G401 (cell line): ENCODE results near the gene SPARC. TPM values are rescaled to one million over a fixed set of nuclear protein-coding genes. Genes with fewer than 3 reads are reported as not detected.
A peak's percentile ranks its signal among the peaks of the same experiment; 100 is the strongest.
"Not testable (repeated sequence)": the region's sequence is repeated elsewhere in the genome, so short reads cannot be mapped to it uniquely, and the experiment has no call there.

Experiments
- DNase-seq: peaks from one replicate; pipeline ENCODE4 v3.0.0-alpha.2; 2015; ENCODE audit warnings: low spot score
- in situ Hi-C: cut with HindIII; loops from 2 replicates; pipeline ENCODE4 v1.10.0; 2016; ENCODE audit warnings: low sequenced_read_pairs, mixed read lengths
- total RNA-seq: library from RNA; depleted of rRNA; stranded (reverse); fragments of >200 nt; shearing (Covaris generic); gene quantifications from 2 replicates; pipeline ENCODE4 v1.2.3, GENCODE V29; 2014

SPARC gene
- total RNA-seq, 1 experiment from 2014 or later: 247 TPM

DNA sequence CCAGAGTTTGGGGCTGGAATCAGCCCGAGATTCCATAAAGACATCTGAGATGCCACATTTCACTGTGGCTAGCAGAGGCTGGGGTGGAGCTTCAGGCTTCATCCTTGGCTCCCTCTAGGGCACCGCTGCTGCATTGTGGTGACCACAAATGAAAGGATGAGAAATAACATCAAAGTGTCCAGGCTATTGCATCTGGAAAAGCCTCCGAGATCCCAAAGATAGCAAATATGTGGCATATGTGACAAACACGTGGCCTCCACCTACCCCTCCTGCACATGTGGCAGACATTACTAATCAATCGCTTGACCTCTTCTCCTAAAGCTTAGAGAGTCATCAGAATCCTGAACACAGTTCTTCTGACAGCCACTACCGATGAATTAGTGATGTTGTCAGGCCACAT lies 4.5 kb downstream of the SPARC start:
- in situ Hi-C loops: no loop called here
- no peak for DNase-seq

DNA sequence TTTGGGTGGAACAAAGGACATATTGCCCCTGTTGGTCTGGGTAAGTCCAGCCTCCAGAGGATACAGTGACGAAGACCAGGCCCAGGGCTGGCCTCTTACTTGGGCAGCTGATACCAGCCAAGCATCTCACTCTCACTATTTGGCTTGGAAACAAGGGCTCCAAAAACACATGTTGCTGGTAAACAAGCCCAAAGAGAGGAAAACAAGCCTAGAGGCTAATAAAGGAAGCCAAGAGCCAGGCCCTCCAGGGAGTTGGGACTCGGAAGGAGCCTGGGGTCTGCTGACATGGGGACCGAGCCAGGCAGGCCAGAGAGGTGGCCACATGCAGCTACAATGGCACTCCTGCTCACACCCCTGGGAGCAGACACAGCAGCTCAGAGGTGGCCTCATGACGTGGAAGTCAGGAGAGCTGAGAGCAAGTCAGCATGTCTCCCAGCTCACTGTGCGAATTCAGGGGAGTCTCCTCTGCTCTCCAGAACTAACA lies 5.7 kb downstream of the SPARC start:
- DNase-seq: no peak
- in situ Hi-C loops: no loop called here

DNA sequence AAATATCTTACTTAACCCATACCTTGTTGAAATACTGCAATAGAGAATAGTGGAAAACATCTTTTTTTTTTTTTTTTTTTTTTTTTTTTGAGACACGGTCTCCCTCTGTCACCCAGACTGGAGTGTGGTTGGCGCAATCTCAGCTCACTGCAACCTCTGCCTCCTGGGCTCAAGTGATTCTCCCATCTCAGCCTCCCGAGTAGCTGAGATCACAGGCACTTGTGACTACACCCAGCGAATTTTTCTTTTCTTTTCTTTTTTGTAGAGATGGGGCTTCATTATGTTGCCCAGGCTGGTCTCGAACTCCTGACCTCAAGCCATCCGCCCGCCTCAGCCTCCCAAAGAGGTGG lies 6.6 kb downstream of the SPARC start:
- DNase-seq, in situ Hi-C loops: not testable (repeated sequence)

DNA sequence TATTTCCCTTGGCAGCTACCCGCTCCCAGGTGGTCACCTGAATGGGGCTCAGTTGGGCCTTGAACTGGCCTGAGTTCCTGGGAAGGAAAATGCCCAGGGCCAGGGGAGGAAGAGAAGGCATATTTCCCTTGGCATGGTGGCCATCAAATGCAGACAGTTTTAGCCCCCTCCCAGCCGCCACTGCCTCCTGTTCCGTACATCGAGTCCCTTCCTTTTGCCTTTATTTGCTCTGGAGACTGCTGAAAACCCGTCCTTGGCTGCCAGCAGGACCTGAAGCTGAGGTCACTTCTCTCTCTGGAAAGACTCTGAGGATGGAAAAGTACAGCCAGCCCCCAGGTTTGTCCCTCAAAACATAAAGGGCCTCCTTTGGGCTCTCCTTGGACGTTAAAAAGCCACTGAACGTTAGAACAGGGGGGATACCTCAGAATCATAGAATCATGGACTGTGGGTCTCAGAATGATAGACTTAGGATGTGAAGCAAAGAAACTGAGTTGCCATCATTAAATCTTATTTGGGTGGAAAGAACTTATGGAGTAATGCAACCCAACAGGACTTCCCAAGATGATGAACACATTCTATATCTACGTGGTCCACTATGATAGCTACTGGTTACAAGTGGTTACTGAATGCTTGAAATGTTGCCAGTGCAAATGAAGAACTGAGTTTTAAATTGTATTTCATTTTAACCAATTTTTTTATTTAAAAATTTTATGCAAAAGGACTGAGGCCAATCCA lies 7.1 kb downstream of the SPARC start:
- no peak for DNase-seq
- in situ Hi-C loops: no loop called here

DNA sequence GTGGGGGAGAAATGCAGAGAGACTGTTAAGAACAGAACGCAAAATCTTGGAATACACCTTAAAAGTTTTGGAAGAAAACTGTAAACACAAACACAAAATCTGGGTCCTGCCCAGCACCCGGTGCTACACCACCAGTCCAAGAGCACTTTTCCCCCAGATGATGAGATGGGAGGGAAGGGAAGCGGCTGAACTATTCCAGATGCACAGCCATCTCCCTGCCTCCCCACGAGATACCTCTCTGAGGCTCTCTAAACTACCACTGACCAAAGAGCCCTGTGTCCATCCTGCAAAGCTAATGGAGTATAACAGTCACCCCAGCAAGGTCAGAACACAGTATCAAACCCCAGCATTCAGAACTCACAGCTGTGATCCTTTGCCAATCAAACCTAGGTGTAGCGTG lies 8.0 kb downstream of the SPARC start:
- no peak for DNase-seq
- in situ Hi-C loops: no loop called here

DNA sequence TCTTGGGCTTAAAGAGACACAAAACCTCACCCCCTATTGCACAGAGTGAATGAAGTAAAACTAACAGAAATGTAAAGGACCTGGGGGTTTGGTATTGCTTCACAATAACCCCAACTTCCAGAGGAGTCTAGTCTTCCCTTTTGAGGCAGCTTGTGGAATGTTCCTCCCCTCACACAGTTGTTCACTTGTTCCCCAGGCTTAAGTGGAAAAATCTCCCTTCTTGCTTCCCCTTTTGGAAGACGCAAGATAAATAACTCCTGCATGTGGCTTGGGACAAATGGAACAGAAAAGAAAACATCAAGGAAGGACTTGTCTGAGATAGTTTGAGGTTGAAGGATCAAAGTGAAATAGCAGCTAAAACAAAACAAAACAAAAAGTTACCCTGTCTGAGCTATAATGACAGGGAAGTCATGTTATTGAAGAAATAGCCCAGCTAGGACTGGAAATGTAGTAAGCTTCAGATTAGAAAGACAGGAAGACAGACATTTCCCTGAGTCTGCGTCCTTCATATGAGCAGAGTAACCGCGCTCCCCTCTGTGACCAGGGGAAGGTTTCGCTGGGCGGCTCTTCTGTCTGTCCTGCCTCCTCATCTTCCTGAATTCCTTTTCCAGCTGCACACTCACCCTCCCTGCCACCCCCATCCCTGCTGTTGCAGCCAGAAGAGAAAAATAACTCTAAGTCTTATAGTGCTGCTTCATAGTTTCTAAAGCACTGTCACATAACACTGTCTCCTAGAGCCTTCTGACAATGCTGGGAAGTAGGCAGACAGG lies 8.8 kb downstream of the SPARC start:
- in situ Hi-C loops: no loop called here
- DNase-seq: no peak

DNA sequence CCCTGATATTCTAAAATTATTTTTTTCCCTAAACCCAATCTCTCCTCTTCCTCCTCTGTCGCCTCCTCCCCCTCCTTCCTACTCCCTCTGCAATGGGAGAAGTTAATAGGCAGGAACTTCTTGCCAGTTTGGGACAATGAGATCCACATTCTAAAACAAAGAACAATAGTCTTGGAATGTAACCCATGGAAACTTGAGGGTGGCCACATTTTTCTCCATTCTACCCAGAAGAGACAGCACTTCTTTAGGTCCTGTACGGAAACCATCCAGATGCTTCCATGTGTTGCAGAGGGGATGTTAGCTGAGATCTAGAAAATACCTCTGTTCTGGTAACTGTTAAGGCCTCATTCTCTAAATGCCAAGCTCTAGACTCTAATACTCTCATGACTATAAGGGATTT lies 10.0 kb downstream of the SPARC start:
- DNase-seq: no peak
- in situ Hi-C loops: no loop called here

DNA sequence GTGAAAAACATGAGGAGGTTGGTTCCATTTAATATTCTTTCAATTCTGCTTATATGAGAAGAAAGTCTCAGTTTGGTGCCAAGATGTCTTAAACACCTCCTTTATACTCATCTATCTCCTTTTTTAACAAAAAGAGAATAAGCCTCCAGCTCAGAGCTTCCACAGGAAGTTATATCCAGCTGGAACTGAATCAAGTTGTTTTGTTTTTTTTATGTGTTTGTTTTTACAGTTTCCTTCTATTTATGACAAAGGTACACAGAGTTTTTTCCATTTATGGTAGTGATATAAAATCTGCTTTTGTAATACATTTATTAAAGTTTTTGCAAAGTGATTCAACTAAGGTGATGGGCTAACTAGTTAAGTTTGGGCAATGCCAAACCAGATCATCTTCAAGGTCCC lies 10.4 kb downstream of the SPARC start:
- no peak for DNase-seq
- in situ Hi-C loops: no loop called here

DNA sequence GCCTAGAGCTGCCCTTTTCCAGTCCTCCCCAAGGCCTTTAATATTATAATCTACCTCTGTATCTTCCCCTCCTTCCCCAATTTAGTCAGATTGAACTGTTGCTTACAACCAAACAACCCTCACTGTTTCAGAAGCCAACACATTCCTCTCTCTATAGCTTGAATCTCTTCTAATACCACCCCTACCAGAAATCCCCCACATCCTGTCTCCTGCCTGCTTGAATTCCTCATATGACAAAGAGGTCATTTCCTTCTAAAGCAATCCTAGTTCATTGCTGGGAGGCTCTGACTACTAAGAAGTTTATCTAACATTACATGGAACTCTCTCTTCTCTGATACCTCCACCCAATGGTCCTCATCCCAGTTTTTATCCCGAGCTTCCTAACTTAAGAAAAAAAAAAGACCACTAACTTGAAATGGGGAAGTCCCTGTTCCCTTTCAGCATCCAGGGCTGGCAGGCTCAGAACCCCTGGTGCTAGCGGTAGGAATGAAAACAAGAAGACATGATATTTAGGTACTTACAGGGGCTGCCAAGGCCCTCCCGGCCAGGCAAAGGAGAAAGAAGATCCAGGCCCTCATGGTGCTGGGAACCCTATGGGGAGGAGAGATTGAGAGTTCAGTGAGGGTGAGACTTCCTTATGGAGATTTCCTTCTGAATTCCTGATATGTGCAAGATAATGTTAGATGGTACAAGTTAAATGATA lies 11.0 kb downstream of the SPARC start:
- in situ Hi-C loops: no loop called here
- no peak for DNase-seq

DNA sequence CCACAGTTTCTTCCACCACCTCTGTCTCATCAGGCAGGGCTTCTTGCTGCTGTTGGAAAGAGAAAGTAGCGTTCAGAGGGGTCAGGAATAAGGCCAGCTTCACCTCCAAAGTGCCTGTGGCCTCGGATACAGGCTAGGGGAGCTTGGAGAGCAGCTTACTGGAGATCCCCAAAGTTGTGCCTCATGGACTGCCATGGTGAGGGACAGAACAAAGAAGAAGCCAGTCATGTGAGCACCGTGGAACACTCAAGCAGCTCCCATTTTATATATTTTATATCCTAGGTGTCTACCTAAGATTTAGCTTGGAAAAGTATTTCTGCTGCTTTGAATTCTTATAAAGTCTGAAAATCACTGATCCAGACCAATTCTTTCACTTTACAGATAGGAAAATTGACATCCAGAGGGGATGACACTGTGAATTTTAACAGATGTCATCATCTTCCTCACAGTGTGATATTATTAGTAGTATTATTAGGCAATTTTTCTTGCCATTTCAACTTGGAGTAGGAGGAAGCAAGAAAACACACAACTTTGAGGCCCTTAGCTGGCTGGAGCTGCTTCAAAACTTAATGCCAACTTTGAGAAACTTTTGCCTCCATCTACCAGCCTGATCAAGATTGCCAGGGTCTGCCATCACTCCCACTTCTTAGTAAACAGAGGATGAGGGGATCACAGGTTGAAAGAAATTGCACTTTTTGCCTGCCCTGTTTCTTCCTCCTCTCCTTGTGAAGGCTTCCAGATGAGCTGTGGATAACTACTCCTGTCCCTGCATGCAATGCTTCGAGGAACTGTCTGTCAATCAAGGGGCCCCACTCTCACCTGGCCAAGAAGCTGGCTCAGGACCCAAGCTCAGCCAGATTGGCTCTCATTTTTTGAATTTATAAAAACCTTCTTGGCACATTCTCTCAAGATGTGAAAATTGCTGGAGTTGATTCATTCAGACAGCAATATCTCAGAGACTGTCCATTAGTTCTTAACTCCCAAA lies 11.8 kb downstream of the SPARC start:
- in situ Hi-C loops: no loop called here
- no peak for DNase-seq

DNA sequence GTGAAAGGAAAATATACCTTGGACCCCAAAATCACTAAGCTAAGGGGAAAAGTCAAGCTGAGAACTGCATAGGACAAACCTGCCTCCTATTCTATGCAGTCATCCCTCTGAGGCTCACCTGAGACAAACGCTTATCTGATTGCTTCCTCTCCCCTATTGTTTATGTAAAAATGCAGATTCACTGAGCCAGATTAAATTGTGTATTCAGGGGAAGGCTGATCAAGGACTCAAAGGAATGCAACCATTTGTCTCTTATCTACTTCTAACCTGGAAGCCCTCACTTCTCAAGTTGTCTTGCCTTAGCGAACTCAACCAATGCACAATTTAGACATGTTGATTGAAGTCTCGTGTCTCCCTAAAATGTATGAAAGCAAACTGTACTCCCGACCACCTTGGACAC lies 13.3 kb downstream of the SPARC start:
- in situ Hi-C loops: no loop called here
- DNase-seq: no peak

DNA sequence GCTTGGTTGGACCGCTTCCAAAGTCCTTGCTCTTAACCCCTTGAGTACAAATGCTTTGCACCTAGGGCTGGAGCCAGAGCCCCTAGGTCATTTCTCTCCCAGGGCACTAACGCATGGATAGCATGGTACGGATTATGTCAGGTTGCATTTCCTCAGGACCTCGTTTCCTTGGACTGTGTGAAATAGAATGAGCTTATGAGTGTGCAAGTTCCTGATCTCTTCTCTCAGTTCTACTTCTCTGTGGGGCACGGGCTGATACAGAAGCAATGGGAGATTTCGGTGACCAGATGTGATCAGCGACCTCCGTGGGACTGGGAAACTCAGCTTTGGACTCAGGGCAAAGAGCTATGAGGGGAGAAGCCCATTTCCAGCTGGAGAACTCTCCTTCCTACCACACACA lies 14.2 kb downstream of the SPARC start:
- in situ Hi-C loops: no loop called here
- DNase-seq: no peak

DNA sequence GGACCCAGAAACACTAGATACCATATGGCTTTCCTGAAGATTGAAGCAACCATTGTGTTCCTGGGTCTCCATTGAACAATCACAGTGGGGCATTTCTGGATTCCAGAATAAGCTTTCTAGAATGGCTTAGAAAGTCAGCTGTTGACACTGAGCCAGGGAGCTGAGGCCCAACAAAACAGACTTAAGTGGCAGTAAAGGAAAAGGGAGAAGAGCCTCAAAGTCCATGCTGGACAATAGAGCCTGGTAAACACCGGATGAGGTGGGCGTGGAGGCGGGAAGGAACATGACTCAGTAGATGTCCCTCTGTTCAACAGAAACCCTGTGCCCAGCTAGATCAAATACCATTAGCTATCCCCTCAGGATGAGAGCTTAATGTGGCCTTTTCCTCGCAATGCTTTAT lies 14.8 kb downstream of the SPARC start:
- no peak for DNase-seq
- in situ Hi-C loops: no loop called here

DNA sequence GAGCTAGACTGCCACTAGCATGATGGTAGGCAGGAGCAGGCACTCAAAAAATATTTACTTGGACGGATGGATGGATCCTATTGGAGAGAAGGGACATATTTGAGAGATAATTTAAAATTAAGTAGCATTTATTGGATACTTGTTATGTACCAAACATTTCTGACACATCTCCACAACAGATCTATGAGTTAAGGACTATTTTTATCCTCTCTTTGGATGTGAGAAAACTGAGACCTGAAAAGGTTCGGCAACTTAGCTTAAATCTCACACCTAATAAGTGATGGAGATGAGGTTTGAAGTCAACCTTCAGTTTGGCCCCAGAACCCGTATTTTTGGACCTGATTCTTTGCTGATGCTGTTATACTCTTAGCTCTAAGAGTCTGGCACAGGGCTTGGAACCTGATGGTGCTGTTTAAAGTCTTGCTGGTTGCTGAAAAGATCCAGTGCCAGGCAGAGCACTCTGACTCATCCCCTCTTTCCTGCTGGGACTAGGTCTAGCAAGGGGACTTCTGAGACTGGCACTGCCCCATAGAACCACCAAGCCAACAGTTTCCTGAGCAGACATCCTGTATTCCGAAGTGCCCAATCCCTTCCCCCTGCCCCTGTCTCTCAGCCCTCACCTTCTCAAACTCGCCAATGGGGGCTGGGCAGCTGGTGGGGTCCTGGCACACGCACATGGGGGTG lies 15.6 kb downstream of the SPARC start:
- in situ Hi-C loops: no loop called here
- DNase-seq: peak; percentile 47

DNA sequence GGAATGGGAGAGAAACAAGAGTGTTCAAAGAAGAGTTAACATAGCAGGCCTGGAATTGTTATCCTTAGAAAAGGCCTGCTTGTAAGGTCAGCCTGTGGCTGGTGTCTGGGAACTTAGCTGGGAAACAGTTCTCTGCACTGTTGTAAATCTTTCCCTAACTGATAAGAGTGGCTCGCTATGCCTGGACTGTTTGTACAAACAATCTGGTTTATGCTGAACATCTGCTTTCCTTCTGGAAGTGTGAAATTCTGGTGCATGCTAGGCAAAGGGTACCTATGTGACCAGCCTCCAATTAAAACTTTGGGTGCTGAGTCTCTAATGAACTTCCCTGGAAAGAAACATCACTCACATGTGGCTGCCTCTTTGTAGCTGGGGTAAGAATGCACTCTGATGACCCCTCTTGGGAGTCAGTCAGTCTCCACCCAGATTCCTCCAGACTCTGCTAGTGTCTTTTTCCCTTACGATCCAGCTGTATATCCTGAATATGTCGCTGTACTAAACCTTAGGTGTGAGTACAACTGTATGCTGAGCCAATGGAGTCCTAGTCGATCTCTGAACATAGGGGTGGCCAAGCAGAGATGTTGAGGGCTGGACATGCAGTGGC lies 16.5 kb downstream of the SPARC start:
- DNase-seq: no peak
- in situ Hi-C loops: no loop called here

DNA sequence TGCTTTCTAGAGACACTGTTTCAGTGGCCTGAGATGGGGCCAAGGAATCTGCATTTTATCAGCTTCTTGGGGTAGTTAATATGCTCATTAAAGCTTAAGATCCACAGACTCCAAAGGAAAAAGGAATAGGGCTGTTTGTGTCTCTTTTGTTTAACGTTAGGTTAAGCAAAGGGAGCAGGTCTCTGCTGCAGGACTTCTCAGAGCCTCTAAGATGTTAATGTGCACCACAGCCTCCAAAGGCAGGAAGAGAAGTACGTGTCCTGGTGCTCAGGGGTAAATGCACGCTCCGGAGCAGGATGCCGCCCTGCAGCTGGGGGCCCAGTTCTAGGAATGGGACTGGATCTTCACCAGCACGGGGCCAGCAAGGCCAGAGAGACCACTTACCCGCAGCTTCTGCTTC lies 19.6 kb downstream of the SPARC start:
- in situ Hi-C loops: no loop called here
- DNase-seq: no peak

DNA sequence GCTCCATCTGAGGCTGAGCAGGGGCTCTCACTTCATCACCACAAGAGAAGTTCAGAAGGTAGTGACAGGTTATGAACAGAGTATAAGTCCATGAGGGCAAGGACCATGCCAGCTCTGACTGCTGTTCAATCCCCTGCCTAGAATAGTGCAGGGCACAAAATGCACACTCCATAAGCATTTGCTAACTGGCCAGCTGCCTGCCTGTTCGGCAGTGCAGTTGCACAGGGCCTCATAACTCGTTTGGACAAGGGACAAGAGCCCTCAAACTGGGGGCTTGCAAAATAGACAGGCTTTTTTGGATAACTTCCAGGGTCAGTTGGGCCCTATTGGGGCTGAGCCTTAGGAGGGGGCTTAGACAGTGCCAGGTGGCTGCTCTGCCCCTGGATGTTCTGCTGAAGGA lies 21.1 kb downstream of the SPARC start:
- peak; percentile 25 for DNase-seq
- in situ Hi-C loops: no loop called here
